HCT116 (cell line): ENCODE data around the gene SMARCA4. TPM values are rescaled to one million over a fixed set of nuclear protein-coding genes. Genes with fewer than 3 reads are reported as not detected.

Experiments
- ATAC-seq: fragments of 200-7000 bp; cut with Tn5 transposase; 2 replicates; pipeline ENCODE4 v1.9.1; 2020; ENCODE audit warnings: mild to moderate bottlenecking, moderate library complexity
- BruUV-seq: library from RNA; stranded (reverse); fragments of 400-500 nt; replicated peaks from 2 replicates; lab custom pipeline; 2021; lab: Mats Ljungman, UMichigan
- CTCF ChIA-PET: fragments of 300-600 bp; sonication (Branson Sonifier 250); formaldehyde crosslinking; loops from one replicate; lab custom pipeline; 2021; ENCODE audit warnings: antibody characterized with exemption; lab: Charles Lee
- POLR2A ChIA-PET: fragments of 300-600, 350-600 bp; sonication (Branson Sonifier 250); formaldehyde crosslinking; loops from one replicate; lab custom pipeline; 2021; ENCODE audit warnings: antibody characterized with exemption; lab: Charles Lee
- RAD21 ChIA-PET, 2 experiments: fragments of 300-600 bp; sonication (Branson Sonifier 250); formaldehyde crosslinking; loops; one replicate each; lab custom pipeline; 2023; ENCODE audit warnings: low total read pairs in 2 of 2; ENCODE audit not compliant: uncharacterized antibody in 2 of 2, unreplicated experiment in 2 of 2, low non-redundant PET in 1 of 2; lab: Charles Lee
- DNase-seq: peaks from one replicate; pipeline ENCODE4 v3.0.0-alpha.2; 2010; ENCODE audit warnings: low read depth, low spot score
- H2AFZ ChIP-seq: fragments of 200-600 bp; shearing (Covaris generic), sonication (generic); 2 replicates; pipeline ENCODE4 v1.6.1; 2017; ENCODE audit warnings: low read depth, mixed run types, mixed read lengths, antibody characterized with exemption, low read length; ENCODE audit not compliant: poor library complexity, severe bottlenecking
- H3K27ac ChIP-seq: 2 replicates; pipeline ENCODE4 v1.5.1; 2012; ENCODE audit warnings: low read depth, low read length
- H3K27me3 ChIP-seq: fragments of 200-600 bp; sonication (generic); 2 replicates; pipeline ENCODE4 v1.6.1; 2016; ENCODE audit warnings: mixed run types, low read length, mixed read lengths; ENCODE audit not compliant: insufficient read depth
- H3K36me3 ChIP-seq, 2 experiments: fragments of 200-500 bp in 1 of 2; fragments of 200-600 bp in 1 of 2; sonication (Bioruptor generic) in 1 of 2; sonication (generic) in 1 of 2; 2 replicates each; pipeline versions ENCODE4 v1.5.1 to v1.6.1; 2014 to 2016; ENCODE audit warnings: low read length in 2 of 2, inconsistent platforms in 1 of 2, mixed read lengths in 1 of 2, mixed run types in 1 of 2; ENCODE audit not compliant: insufficient read depth in 2 of 2, control insufficient read depth in 1 of 2
- H3K4me1 ChIP-seq, 2 experiments: fragments of 200-600 bp in 1 of 2; sonication (generic) in 1 of 2; 2 replicates each; pipeline versions ENCODE4 v1.5.1 to v1.6.1; 2012 to 2017; ENCODE audit warnings: low read length in 2 of 2, inconsistent platforms in 1 of 2, mild to moderate bottlenecking in 1 of 2, mixed read lengths in 1 of 2, mixed run types in 1 of 2, moderate library complexity in 1 of 2; ENCODE audit not compliant: insufficient read depth in 2 of 2, control insufficient read depth in 1 of 2
- H3K4me2 ChIP-seq: fragments of 200-600 bp; sonication (generic); 2 replicates; pipeline ENCODE4 v1.6.1; 2017; ENCODE audit warnings: mixed run types, low read length, mixed read lengths
- H3K4me3 ChIP-seq, 2 experiments: fragments of 200-600 bp in 1 of 2; sonication (generic) in 1 of 2; replicated peaks in 1 of 2; 2 replicates each; pipeline ENCODE4 v1.5.1; 2011 to 2016; ENCODE audit warnings: low read length in 2 of 2, control low read depth in 1 of 2, low read depth in 1 of 2, mild to moderate bottlenecking in 1 of 2, mixed read lengths in 1 of 2, mixed run types in 1 of 2
- H3K79me2 ChIP-seq: fragments of 200-600 bp; sonication (generic); 2 replicates; pipeline ENCODE4 v1.6.1; 2017; ENCODE audit warnings: mild to moderate bottlenecking, mixed run types, low read length, moderate library complexity, mixed read lengths; ENCODE audit not compliant: insufficient read depth
- H3K9ac ChIP-seq: fragments of 200-600 bp; sonication (generic); 2 replicates; pipeline ENCODE4 v1.6.1; 2016; ENCODE audit warnings: low read length, mixed read lengths
- H3K9me2 ChIP-seq: fragments of 200-600 bp; sonication (generic), shearing (Covaris generic); 2 replicates; pipeline ENCODE4 v1.6.1; 2017; ENCODE audit warnings: mixed run types, mild to moderate bottlenecking, moderate library complexity; ENCODE audit not compliant: insufficient read depth
- H3K9me3 ChIP-seq, 2 experiments: fragments of 200-500 bp in 1 of 2; fragments of 200-600 bp in 1 of 2; sonication (Bioruptor generic) in 1 of 2; sonication (generic) in 1 of 2; 2 replicates each; pipeline ENCODE4 v1.6.1; 2014 to 2017; ENCODE audit warnings: low read length in 2 of 2, mixed read lengths in 2 of 2, inconsistent platforms in 1 of 2, low read depth in 1 of 2, mild to moderate bottlenecking in 1 of 2, mixed run types in 1 of 2, moderate library complexity in 1 of 2; ENCODE audit not compliant: control insufficient read depth in 1 of 2, insufficient read depth in 1 of 2
- H4K20me1 ChIP-seq: fragments of 200-600 bp; sonication (generic), shearing (Covaris generic); 2 replicates; pipeline ENCODE4 v1.6.1; 2017; ENCODE audit warnings: mixed run types, mild to moderate bottlenecking, moderate library complexity; ENCODE audit not compliant: insufficient read depth
- CBX3 ChIP-seq: IDR thresholded peaks from 2 replicates; pipeline ENCODE4 v1.6.1; 2012; ENCODE audit warnings: low read depth
- ELF1 ChIP-seq: IDR thresholded peaks from 2 replicates; pipeline ENCODE4 v1.6.1; 2012; ENCODE audit warnings: low read depth, borderline replicate concordance
- EZH2 ChIP-seq: fragments of 200-600 bp; sonication (generic); IDR thresholded peaks from 2 replicates; pipeline ENCODE4 v1.6.1; 2017; ENCODE audit warnings: antibody characterized with exemption, mixed run types
- JUND ChIP-seq: IDR thresholded peaks from 2 replicates; pipeline ENCODE4 v1.6.1; 2012
- POLR2A ChIP-seq: IDR thresholded peaks from 2 replicates; pipeline ENCODE4 v1.7.0; 2011; ENCODE audit warnings: borderline replicate concordance; ENCODE audit not compliant: insufficient read depth, insufficient read length; ENCODE audit errors: extremely low read depth
- POLR2AphosphoS5 ChIP-seq: IDR thresholded peaks from 2 replicates; pipeline ENCODE4 v1.6.1; 2011; ENCODE audit warnings: mild to moderate bottlenecking, low read depth, low read length, moderate library complexity
- YY1 ChIP-seq: IDR thresholded peaks from 2 replicates; pipeline ENCODE4 v1.6.1; 2011; ENCODE audit warnings: low read length, low read depth, moderate library complexity, mild to moderate bottlenecking; ENCODE audit not compliant: insufficient replicate concordance; ENCODE audit errors: extremely low read depth
- ZNF274 ChIP-seq: fragments of 200-500 bp; sonication (Bioruptor generic); IDR thresholded peaks from 2 replicates; pipeline ENCODE4 v1.6.1; 2014; ENCODE audit warnings: mild to moderate bottlenecking, low read depth, low read length, inconsistent platforms
- intact Hi-C: fragments of 100-400 bp; cut with micrococcal nuclease; formaldehyde crosslinking; loops from 2 replicates; pipeline ENCODE4 v1.10.0; 2022
- total RNA-seq: library from RNA; stranded (reverse); gene quantifications from one replicate; pipeline ENCODE4 v1.2.1, GENCODE V29; 2021; ENCODE audit not compliant: unreplicated experiment
- TF ChIP-seq, protein P1 (sequence below), 3 experiments: fragments of 200-600 bp in 1 of 3; sonication (generic) in 1 of 3; IDR thresholded peaks in 2 of 3; conservative IDR thresholded peaks in 1 of 3; 2 replicates each; pipeline ENCODE4 v1.5.1; 2012 to 2017; ENCODE audit warnings: low read depth in 2 of 3, low read length in 2 of 3, antibody characterized with exemption in 1 of 3, borderline replicate concordance in 1 of 3, control low read depth in 1 of 3, mild to moderate bottlenecking in 1 of 3, mixed read lengths in 1 of 3, mixed run types in 1 of 3, moderate library complexity in 1 of 3; ENCODE audit not compliant: insufficient read depth in 1 of 3
- TF ChIP-seq, protein P2 (sequence below): IDR thresholded peaks from 2 replicates; pipeline ENCODE4 v1.6.1; 2012

The SMARCA4 gene
- total RNA-seq, 1 experiment from 2014 or later: 116 TPM

DNA sequence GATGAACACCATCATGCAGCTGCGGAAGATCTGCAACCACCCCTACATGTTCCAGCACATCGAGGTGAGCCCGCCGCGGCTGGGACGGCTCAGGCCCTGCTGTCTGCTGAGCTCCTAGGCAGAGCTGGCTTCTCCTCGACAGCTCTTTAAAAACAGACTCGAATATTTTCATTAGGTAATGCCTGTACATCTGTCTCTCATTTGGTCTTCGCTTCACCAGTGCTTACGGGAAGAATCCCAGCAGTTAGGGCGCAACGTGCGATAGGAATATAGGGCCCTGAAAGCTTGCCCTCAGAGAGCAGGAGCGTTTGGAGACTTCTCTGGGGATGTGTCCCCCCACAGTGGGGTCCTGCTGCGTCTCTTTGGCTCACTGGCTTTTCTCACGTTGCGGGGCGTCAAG, 64.6 kb downstream of the SMARCA4 start (continued):
- TF ChIP-seq YY1 (no peak), ELF1 (no peak), POLR2AphosphoS5 (no peak), EZH2 (no peak), ZNF274 (no peak), POLR2A (no peak), CBX3 (no peak)
- TF ChIP-seq, protein P1, sequence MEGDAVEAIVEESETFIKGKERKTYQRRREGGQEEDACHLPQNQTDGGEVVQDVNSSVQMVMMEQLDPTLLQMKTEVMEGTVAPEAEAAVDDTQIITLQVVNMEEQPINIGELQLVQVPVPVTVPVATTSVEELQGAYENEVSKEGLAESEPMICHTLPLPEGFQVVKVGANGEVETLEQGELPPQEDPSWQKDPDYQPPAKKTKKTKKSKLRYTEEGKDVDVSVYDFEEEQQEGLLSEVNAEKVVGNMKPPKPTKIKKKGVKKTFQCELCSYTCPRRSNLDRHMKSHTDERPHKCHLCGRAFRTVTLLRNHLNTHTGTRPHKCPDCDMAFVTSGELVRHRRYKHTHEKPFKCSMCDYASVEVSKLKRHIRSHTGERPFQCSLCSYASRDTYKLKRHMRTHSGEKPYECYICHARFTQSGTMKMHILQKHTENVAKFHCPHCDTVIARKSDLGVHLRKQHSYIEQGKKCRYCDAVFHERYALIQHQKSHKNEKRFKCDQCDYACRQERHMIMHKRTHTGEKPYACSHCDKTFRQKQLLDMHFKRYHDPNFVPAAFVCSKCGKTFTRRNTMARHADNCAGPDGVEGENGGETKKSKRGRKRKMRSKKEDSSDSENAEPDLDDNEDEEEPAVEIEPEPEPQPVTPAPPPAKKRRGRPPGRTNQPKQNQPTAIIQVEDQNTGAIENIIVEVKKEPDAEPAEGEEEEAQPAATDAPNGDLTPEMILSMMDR (IDR thresholded peaks at IDR 0.05 in 2 of 3, conservative IDR thresholded peaks at IDR 0.05 in 1 of 3; ENCODE audit: borderline replicate concordance in 1 of 3, insufficient read depth in 1 of 3, low read depth in 2 of 3, low read length in 2 of 3): no peak

DNA sequence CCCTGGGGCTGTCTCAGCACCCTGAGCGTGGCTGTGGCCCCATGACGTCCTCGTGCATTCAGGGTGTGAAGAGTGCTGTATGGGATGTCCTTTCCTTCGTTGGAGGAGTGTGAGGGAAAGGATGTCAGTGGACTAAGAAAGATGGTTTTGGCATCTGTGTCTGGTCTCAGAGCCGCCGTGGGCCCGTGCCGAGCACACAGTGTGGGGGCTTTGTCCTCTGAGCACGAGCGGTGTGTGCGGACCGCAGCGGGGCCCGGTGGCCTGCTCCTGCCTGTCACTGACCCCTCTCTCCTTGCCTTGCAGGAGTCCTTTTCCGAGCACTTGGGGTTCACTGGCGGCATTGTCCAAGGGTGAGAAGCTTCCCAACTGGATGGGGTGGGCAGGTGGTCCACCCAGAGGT, 65.2 kb downstream of the SMARCA4 start:
- intact Hi-C loops: no loop called here

More for the DNA sequence above, 65.2 kb downstream of the SMARCA4 start:
- Histone ChIP-seq H3K36me3 (peaks cover 55 to 64% of the 10 kb centered on the region in 2 experiments), H3K9ac (no peak overlapping the region), H3K4me1 (no peaks in the 10 kb centered on the region), H3K27me3 (no peaks in the 10 kb centered on the region), H3K9me3 (no peaks in the 10 kb centered on the region), H3K79me2 (no peaks in the 10 kb centered on the region; the same call in 1 of the 2 replicates), H3K27ac (no peak overlapping the region), H3K9me2 (no peaks in the 10 kb centered on the region), H4K20me1 (no peaks in the 10 kb centered on the region), H3K4me3 (no peak overlapping the region)
- ATAC-seq: no peak
- no peak for DNase-seq
- no TSS peak for BruUV-seq
- RAD21 ChIA-PET: no interaction called here
- no peak for TF ChIP-seq CBX3
- TF ChIP-seq, protein P1 (IDR thresholded peaks at IDR 0.05 in 2 of 3, conservative IDR thresholded peaks at IDR 0.05 in 1 of 3; ENCODE audit: borderline replicate concordance in 1 of 3, insufficient read depth in 1 of 3, low read depth in 2 of 3, low read length in 2 of 3): no peak
- TF ChIP-seq POLR2A: no peak
- TF ChIP-seq JUND: no peak
- TF ChIP-seq, protein P2, sequence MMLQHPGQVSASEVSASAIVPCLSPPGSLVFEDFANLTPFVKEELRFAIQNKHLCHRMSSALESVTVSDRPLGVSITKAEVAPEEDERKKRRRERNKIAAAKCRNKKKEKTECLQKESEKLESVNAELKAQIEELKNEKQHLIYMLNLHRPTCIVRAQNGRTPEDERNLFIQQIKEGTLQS: no peak
- TF ChIP-seq, all 23 proteins: peak for 0
- POLR2A ChIA-PET: no interaction called here
- H2AFZ ChIP-seq: no peak overlapping the region
- H3K4me2 ChIP-seq: no peak overlapping the region
- CTCF ChIA-PET: no interaction called here
